ENCODE measurements around the gene CASKIN1. TPM values are rescaled to one million over a fixed set of nuclear protein-coding genes. Genes with fewer than 3 reads are reported as not detected.

CASKIN1 gene
- total and polyA plus RNA-seq, 2 of the 8 experiments (the other 6 are each of a cell fraction or from before 2014, with no cell fraction given), result 1.2 to 6.4 TPM

GRCh38 chr16:2188395-2188794 lies 8.0 kb downstream of the CASKIN1 start:
- Histone ChIP-seq H3K4me1 (replicated peaks in 1 of 4; ENCODE audit: control insufficient read depth in 3 of 4, insufficient read depth in 4 of 4, low read length in 3 of 4) (no peaks in the 10 kb centered on the region; a peak in 1 of 7 replicates), H2AFZ (ENCODE audit: low read length) (no peak overlapping the region), H2BK12ac (ENCODE audit: low read depth, low read length) (no peak overlapping the region), H3K4me3 (ENCODE audit: extremely low read depth in 1 of 4, insufficient read depth in 2 of 4, low read depth in 3 of 4, low read length in 4 of 4) (no peak overlapping the region), H2BK20ac (ENCODE audit: low read length) (no peak overlapping the region), H3K56ac (replicated peaks; ENCODE audit: insufficient read length, low read depth, low read length) (no peak overlapping the region), H2BK15ac (ENCODE audit: low read length) (no peak overlapping the region), H3K4ac (replicated peaks; ENCODE audit: insufficient read length, low read depth, low read length) (no peak overlapping the region), H3K18ac (ENCODE audit: extremely low read depth, low read length) (no peak overlapping the region), H2BK5ac (ENCODE audit: low read depth, low read length) (no peak overlapping the region), H3K79me1 (ENCODE audit: low read depth, low read length) (no peaks in the 10 kb centered on the region), H2AK5ac (ENCODE audit: low read depth, low read length) (no peak overlapping the region), H3K9me3 (ENCODE audit: insufficient read depth in 2 of 2, low read depth in 1 of 2, low read length in 1 of 2) (no peaks in the 10 kb centered on the region), H3K9ac (replicated peaks in 1 of 4; ENCODE audit: extremely low read depth in 1 of 4, low read depth in 3 of 4, low read length in 3 of 4) (no peak overlapping the region), H3K79me2 (ENCODE audit: control insufficient read depth in 1 of 2, insufficient read depth in 2 of 2, low read length in 2 of 2) (no peaks in the 10 kb centered on the region), H4K20me1 (replicated peaks in 1 of 2; ENCODE audit: control insufficient read depth in 1 of 2, insufficient read depth in 2 of 2, low read length in 2 of 2) (peaks cover 0 to 6% of the 10 kb centered on the region in 2 experiments), H3K36me3 (ENCODE audit: control insufficient read depth in 2 of 4, insufficient read depth in 4 of 4, low read length in 3 of 4) (peaks cover 0 to 4% (median 0%) of the 10 kb centered on the region in 4 experiments; a peak in 1 of 8 replicates), H3K4me2 (ENCODE audit: insufficient read depth in 1 of 2, low read depth in 2 of 2, low read length in 2 of 2) (no peak overlapping the region), H4K91ac (replicated peaks; ENCODE audit: insufficient read length, low read length) (no peak overlapping the region), H3K27ac (ENCODE audit: low read depth, low read length) (no peak overlapping the region), H3K23ac (ENCODE audit: insufficient read length) (no peak overlapping the region), H4K5ac (ENCODE audit: insufficient read length, low read depth, low read length) (no peak overlapping the region), H3K14ac (ENCODE audit: insufficient read length) (no peak overlapping the region), H3K27me3 (replicated peaks in 1 of 4; ENCODE audit: control insufficient read depth in 3 of 4, extremely low read depth in 1 of 4, insufficient read depth in 3 of 4, low read length in 3 of 4) (no peaks in the 10 kb centered on the region), H2BK120ac (replicated peaks; ENCODE audit: low read depth, low read length) (no peak overlapping the region), H3K23me2 (ENCODE audit: low read depth, low read length) (no peaks in the 10 kb centered on the region), H4K8ac (ENCODE audit: extremely low read depth, insufficient read depth, low read length) (no peak overlapping the region)
- 96% methylated on average over 8 of the region's 8 CpGs; no CpG with 5 or more reads in 1 of the 2 experiments for WGBS, 2 experiments (ENCODE audit: extremely low coverage in 1 of 2, insufficient coverage in 1 of 2, insufficient read length in 1 of 2, insufficient replicate concordance in 2 of 2, low coverage in 1 of 2, low lambda C conversion rate in 2 of 2, missing lambda C conversion rate in 1 of 2)
- CTCF ChIA-PET (ENCODE audit: partially characterized antibody), result interaction anchor here (1.9 kb wide), 1 partner anchor 50 kb away, joined by 4 read pairs; no protein-coding TSS in a partner anchor
- POLR2A ChIA-PET (ENCODE audit: partially characterized antibody), result interaction anchor here (0.6 to 2.2 kb wide), 7 partner anchors 8 to 281 kb away, joined by 3 to 6 read pairs (median 4); partner anchors contain the start of gene ECI1
- no peak for DNase-seq (ENCODE audit: low read depth in 1 of 2, low spot score in 2 of 2)
- FAIRE-seq, result no peak
- TF ChIP-seq CHD1 (IDR thresholded peaks at IDR 0.05; ENCODE audit: low read depth, low read length) (no peak), EP300 (IDR thresholded peaks at IDR 0.05; ENCODE audit: borderline replicate concordance in 1 of 2, low read depth in 2 of 2, low read length in 2 of 2) (no peak), RBBP5 (IDR thresholded peaks at IDR 0.05; ENCODE audit: borderline replicate concordance, low read depth, low read length) (no peak), TEAD4 (IDR thresholded peaks at IDR 0.05; ENCODE audit: low read depth, low read length) (no peak), YY1 (IDR thresholded peaks at IDR 0.05; ENCODE audit: low read depth, low read length) (no peak), CBX8 (IDR thresholded peaks at IDR 0.05; ENCODE audit: borderline replicate concordance, low read depth, low read length) (no peak)

Data from H1 (cell line).